Small intestine (tissue), 7 donors: Measurements from ENCODE around the gene USH2A. TPM values are rescaled to one million over a fixed set of nuclear protein-coding genes. Genes with fewer than 3 reads are reported as not detected.
A peak's percentile ranks its signal among the peaks of the same experiment; 100 is the strongest.

Source experiments
- DNase-seq, 2 donors: peaks; one replicate each; pipeline versions ENCODE4 v3.0.0 to v3.0.0-alpha.2; 2013
- FAIRE-seq: peaks from 2 replicates; lab custom pipeline; 2012; peaks lifted over from hg19 to GRCh38; lab: Jason Lieb, UNC
- H3K27ac ChIP-seq, 3 donors: one replicate each; pipeline ENCODE4 v1.5.1; 2013; ENCODE audit warnings: low read length in 2 of 3, mild to moderate bottlenecking in 2 of 3, control low read depth in 1 of 3, inconsistent platforms in 1 of 3, low read depth in 1 of 3, moderate library complexity in 1 of 3
- H3K27me3 ChIP-seq, 3 donors: one replicate each; pipeline ENCODE4 v1.6.1; 2013; ENCODE audit warnings: low read length in 3 of 3, inconsistent platforms in 1 of 3; ENCODE audit not compliant: control insufficient read depth in 3 of 3, insufficient read depth in 3 of 3
- H3K36me3 ChIP-seq, 3 donors: one replicate each; pipeline ENCODE4 v1.6.1; 2013; ENCODE audit warnings: low read length in 3 of 3, inconsistent platforms in 1 of 3, low read depth in 1 of 3, mild to moderate bottlenecking in 1 of 3, moderate library complexity in 1 of 3; ENCODE audit not compliant: control insufficient read depth in 3 of 3, insufficient read depth in 2 of 3
- H3K4me1 ChIP-seq, 3 donors: one replicate each; pipeline ENCODE4 v1.6.1; 2013; ENCODE audit warnings: low read length in 2 of 3, inconsistent platforms in 1 of 3, low read depth in 1 of 3, mild to moderate bottlenecking in 1 of 3, moderate library complexity in 1 of 3; ENCODE audit not compliant: control insufficient read depth in 3 of 3, insufficient read depth in 2 of 3
- H3K4me3 ChIP-seq, 3 donors: one replicate each; pipeline ENCODE4 v1.5.1; 2013; ENCODE audit warnings: low read length in 3 of 3, control low read depth in 1 of 3, inconsistent platforms in 1 of 3, low read depth in 1 of 3, mild to moderate bottlenecking in 1 of 3, moderate library complexity in 1 of 3
- H3K9me3 ChIP-seq, 2 donors: one replicate each; pipeline ENCODE4 v1.6.1; 2013; ENCODE audit warnings: low read depth in 1 of 2, low read length in 1 of 2; ENCODE audit not compliant: control insufficient read depth in 2 of 2, insufficient read depth in 1 of 2
- WGBS, 3 donors: extraction: QIAGEN DNeasy Blood & Tissue Kit; methylation state at CpG; one replicate each; pipeline ENCODE4 v1.1.7; 2013; 5-methylcytosine and 5-hydroxymethylcytosine counted together
- polyA plus RNA-seq, 4 donors: library from polyadenylated mRNA; stranded (reverse) in 3 of 4; unstranded in 1 of 4; fragments of 200-250 nt in 3 of 4; fragments of 120-200 nt in 1 of 4; gene quantifications; one replicate each; pipeline versions ENCODE4 v1.2.1 to v1.2.3, GENCODE V29; 2013
- donor health status: healthy with polysubstance abuse.
- donor health status: control.
- donor health status: control.
- donor health status: Bipolar disorder and iron deficiency.
- donor health status: healthy.

USH2A gene
- polyA plus RNA-seq, 4 donors, result under 0.01 to 0.07 TPM; not detected in 2

- no peak for FAIRE-seq
- 76 to 85% (median 85%) methylated on average over 5 of the region's 5 CpGs for WGBS, 3 donors
- no peaks in the 10 kb centered on the region for H3K36me3 ChIP-seq
Measured at GRCh38 chr1:215878843-215879242, 544.4 kb downstream of the USH2A start.

GRCh38 chr1:215878128-215878527 lies 545.1 kb downstream of the USH2A start:
- no peak overlapping the region for H3K4me3 ChIP-seq
- H3K4me1 ChIP-seq, result peaks cover 0 to 5% (median 0%) of the 10 kb centered on the region in 3 donors
- no peaks in the 10 kb centered on the region for H3K36me3 ChIP-seq
- no peaks in the 10 kb centered on the region for H3K27me3 ChIP-seq
- no peak overlapping the region for H3K27ac ChIP-seq
- DNase-seq, result peak in 1 of 2 donors; percentile 24
- 25 to 60% (median 35%) methylated on average over 5 of the region's 5 CpGs for WGBS, 3 donors
- no peaks in the 10 kb centered on the region for H3K9me3 ChIP-seq
- no peak for FAIRE-seq

More at GRCh38 chr1:215878843-215879242, 544.4 kb downstream of the USH2A start:
- no peak for DNase-seq
- no peaks in the 10 kb centered on the region for H3K9me3 ChIP-seq
- H3K4me1 ChIP-seq, result peaks cover 0 to 5% (median 0%) of the 10 kb centered on the region in 3 donors
- no peak overlapping the region for H3K4me3 ChIP-seq
- H3K27me3 ChIP-seq, result no peaks in the 10 kb centered on the region
- no peak overlapping the region for H3K27ac ChIP-seq

GRCh38 chr1:215877452-215877951 lies 545.7 kb downstream of the USH2A start:
- peaks cover 0 to 5% (median 0%) of the 10 kb centered on the region in 3 donors for H3K4me1 ChIP-seq
- H3K9me3 ChIP-seq, result no peaks in the 10 kb centered on the region
- WGBS, 3 donors, result 5 to 59% (median 26%) methylated on average over 5 of the region's 5 CpGs
- no peaks in the 10 kb centered on the region for H3K27me3 ChIP-seq
- no peak overlapping the region for H3K4me3 ChIP-seq
- FAIRE-seq (no peak), DNase-seq (peak; percentile 11 to 22)
- H3K27ac ChIP-seq, result no peak overlapping the region
- H3K36me3 ChIP-seq, result no peaks in the 10 kb centered on the region

GRCh38 chr1:215875712-215876111 lies 547.5 kb downstream of the USH2A start:
- H3K4me3 ChIP-seq, result no peak overlapping the region
- DNase-seq (no peak), FAIRE-seq (no peak)
- H3K9me3 ChIP-seq, result no peaks in the 10 kb centered on the region
- H3K27me3 ChIP-seq, result no peaks in the 10 kb centered on the region
- no peaks in the 10 kb centered on the region for H3K36me3 ChIP-seq
- WGBS, 3 donors, result 74 to 83% (median 78%) methylated on average over 1 of the region's 1 CpG
- no peak overlapping the region for H3K27ac ChIP-seq
- peaks cover 0 to 5% (median 0%) of the 10 kb centered on the region in 3 donors for H3K4me1 ChIP-seq

- Histone ChIP-seq H3K27ac (no peak overlapping the region), H3K4me3 (no peak overlapping the region), H3K36me3 (no peaks in the 10 kb centered on the region), H3K4me1 (peaks cover 0 to 5% (median 0%) of the 10 kb centered on the region in 3 donors), H3K27me3 (no peaks in the 10 kb centered on the region), H3K9me3 (no peaks in the 10 kb centered on the region)
- no peak for FAIRE-seq
- 62 to 91% (median 84%) methylated on average over 3 of the region's 3 CpGs for WGBS, 3 donors
- no peak for DNase-seq
Measured at GRCh38 chr1:215875236-215875635, 548.0 kb downstream of the USH2A start.

- FAIRE-seq, result no peak
- H3K27me3 ChIP-seq, result no peaks in the 10 kb centered on the region
- WGBS, 3 donors, result 44 to 69% (median 60%) methylated on average over 3 of the region's 3 CpGs
- H3K4me3 ChIP-seq, result no peak overlapping the region
- no peak for DNase-seq
- H3K4me1 ChIP-seq, result peaks cover 0 to 4% (median 0%) of the 10 kb centered on the region in 3 donors
- no peaks in the 10 kb centered on the region for H3K9me3 ChIP-seq
- H3K36me3 ChIP-seq, result no peaks in the 10 kb centered on the region
- H3K27ac ChIP-seq, result no peak overlapping the region
Measured at GRCh38 chr1:215872658-215873057, 550.6 kb downstream of the USH2A start.

- H3K4me3 ChIP-seq, result no peak overlapping the region
- H3K36me3 ChIP-seq, result no peaks in the 10 kb centered on the region
- H3K27ac ChIP-seq, result no peak overlapping the region
- no peaks in the 10 kb centered on the region for H3K27me3 ChIP-seq
- peaks cover 0 to 7% (median 0%) of the 10 kb centered on the region in 3 donors for H3K4me1 ChIP-seq
- 29 to 53% (median 46%) methylated on average over 1 of the region's 1 CpG for WGBS, 3 donors
- no peak for DNase-seq
- FAIRE-seq, result no peak
- no peaks in the 10 kb centered on the region for H3K9me3 ChIP-seq
Measured at GRCh38 chr1:215868500-215868899, 554.7 kb downstream of the USH2A start.

- DNase-seq (peak in 1 of 2 donors; percentile 32), FAIRE-seq (no peak)
- Histone ChIP-seq H3K27me3 (no peaks in the 10 kb centered on the region), H3K4me3 (no peak overlapping the region), H3K4me1 (peaks cover 0 to 7% (median 0%) of the 10 kb centered on the region in 3 donors), H3K9me3 (no peaks in the 10 kb centered on the region), H3K36me3 (no peaks in the 10 kb centered on the region), H3K27ac (no peak overlapping the region)
- 16 to 53% (median 31%) methylated on average over 3 of the region's 3 CpGs for WGBS, 3 donors
Measured at GRCh38 chr1:215865060-215865459, 558.2 kb downstream of the USH2A start.

- H3K4me3 ChIP-seq, result no peak overlapping the region
- DNase-seq (no peak), FAIRE-seq (no peak)
- peaks cover 0 to 7% (median 0%) of the 10 kb centered on the region in 3 donors for H3K4me1 ChIP-seq
- H3K27ac ChIP-seq, result no peak overlapping the region
- no peaks in the 10 kb centered on the region for H3K9me3 ChIP-seq
- H3K36me3 ChIP-seq, result no peaks in the 10 kb centered on the region
- no peaks in the 10 kb centered on the region for H3K27me3 ChIP-seq
Measured at GRCh38 chr1:215863796-215864195, 559.5 kb downstream of the USH2A start.
